Body of pancreas (tissue), 4 donors: ENCODE measurements around the gene LDLRAD3. TPM values are rescaled to one million over a fixed set of nuclear protein-coding genes. Genes with fewer than 3 reads are reported as not detected.

ENCODE experiments used
- ATAC-seq: fragments of 150-250 bp; one replicate; pipeline ENCODE4 v1.9.1; 2016
- DNase-seq, 4 donors: peaks; one replicate each; pipeline ENCODE4 v3.0.0-alpha.2; 2019
- H3K27ac ChIP-seq, 4 donors: fragments of 200-600 bp; sonication (generic); 1 replicate in 3 of 4; 2 replicates in 1 of 4; pipeline versions ENCODE4 v1.5.1 to v1.6.1; 2016 to 2019; ENCODE audit warnings: mild to moderate bottlenecking in 1 of 4, mixed read lengths in 1 of 4, moderate library complexity in 1 of 4
- H3K27me3 ChIP-seq, 2 donors: fragments of 200-600 bp; sonication (generic); one replicate each; pipeline ENCODE4 v1.6.0; 2016; ENCODE audit warnings: mild to moderate bottlenecking in 1 of 2
- H3K36me3 ChIP-seq, 2 donors: fragments of 200-600 bp; sonication (generic); replicated peaks in 1 of 2; 2 replicates each; pipeline ENCODE4 v1.5.1; 2016; ENCODE audit warnings: low read depth in 2 of 2; ENCODE audit not compliant: insufficient read depth in 1 of 2
- H3K4me1 ChIP-seq: fragments of 200-600 bp; sonication (generic); one replicate; pipeline ENCODE4 v1.6.0; 2016
- H3K4me3 ChIP-seq, 2 donors: fragments of 200-600 bp; sonication (generic); 1 replicate in 1 of 2; 2 replicates in 1 of 2; pipeline ENCODE4 v1.5.1; 2016 to 2019
- H3K9me3 ChIP-seq, 3 donors: fragments of 200-600 bp; sonication (generic); 1 replicate in 2 of 3; 2 replicates in 1 of 3; pipeline ENCODE4 v1.5.1; 2016
- CTCF ChIP-seq, 7 experiments: fragments of 450-650 bp in 4 of 7; fragments of 200-600 bp in 3 of 7; sonication (generic) in 3 of 7; IDR thresholded peaks; one replicate each; pipeline ENCODE4 v1.5.1; 2016 to 2019; ENCODE audit warnings: antibody characterized with exemption in 7 of 7
- POLR2A ChIP-seq, 3 donors: fragments of 450-650 bp; IDR thresholded peaks; one replicate each; pipeline ENCODE4 v1.6.1; 2016; ENCODE audit warnings: antibody characterized with exemption in 3 of 3, mild to moderate bottlenecking in 2 of 3
- WGBS, 2 donors: methylation state at CpG; one replicate each; pipeline ENCODE4 v1.1.5; 2017; 5-methylcytosine and 5-hydroxymethylcytosine counted together
- intact Hi-C: fragments of 100-400 bp; cut with DNase I; formaldehyde crosslinking; loops from one replicate; pipeline ENCODE4 v1.15.1; 2023
- total RNA-seq, 2 donors: library from RNA; depleted of rRNA; stranded (reverse); fragments of >200 nt; gene quantifications; one replicate each; pipeline ENCODE4 v1.1.0, GENCODE V29; 2016

The LDLRAD3 gene
- total RNA-seq, 2 donors from 2014 or later, result 5.7 to 7.9 TPM

DNA sequence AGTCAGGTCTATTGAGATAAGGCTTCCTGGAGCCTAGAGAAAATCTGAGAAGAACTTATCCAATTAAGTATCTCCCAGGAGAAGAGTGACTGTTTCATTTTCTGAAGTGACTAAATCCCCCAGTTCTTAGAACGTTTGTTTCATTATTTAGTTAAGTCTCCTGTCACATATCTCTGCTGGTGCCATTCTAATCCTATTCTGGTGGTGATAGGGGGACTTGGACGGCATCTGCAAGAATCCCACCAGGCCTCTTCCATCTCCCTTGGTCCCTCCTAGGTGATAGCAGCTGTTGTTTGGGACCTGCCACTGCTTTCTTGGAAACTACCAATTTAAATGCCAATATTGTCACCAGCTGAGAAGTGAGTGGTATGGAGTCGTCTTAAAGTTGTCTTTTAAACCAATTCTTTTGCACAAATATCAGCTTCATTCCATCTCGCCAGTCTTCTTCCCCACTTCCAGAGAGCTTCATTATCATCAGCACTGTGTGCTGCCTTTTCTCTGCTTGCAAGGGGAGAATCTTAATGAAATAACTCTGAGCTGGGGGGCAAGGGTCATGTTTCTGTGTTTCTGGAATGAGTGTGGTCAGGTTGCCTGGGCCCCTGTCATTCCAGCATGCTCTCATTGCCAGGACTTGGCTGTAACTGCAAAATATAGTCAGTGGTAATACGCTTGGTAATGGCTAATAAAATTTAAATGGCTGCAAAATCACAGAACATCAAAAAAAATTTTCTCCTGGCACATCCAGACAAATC is 104.8 kb downstream of the LDLRAD3 start:
- no peaks in the 10 kb centered on the region for H3K9me3 ChIP-seq
- 83 to 84% methylated on average over 5 of the region's 5 CpGs for WGBS, 2 donors
- no peak overlapping the region for H3K27ac ChIP-seq
- intact Hi-C loops, result no loop called here
- no peak for DNase-seq
- ATAC-seq, result no peak
- no peak overlapping the region for H3K4me3 ChIP-seq
- H3K4me1 ChIP-seq, result no peaks in the 10 kb centered on the region
- H3K36me3 ChIP-seq, result no peaks in the 10 kb centered on the region
- no peak for TF ChIP-seq POLR2A (IDR thresholded peaks at IDR 0.05)
- no peak for TF ChIP-seq CTCF (IDR thresholded peaks at IDR 0.05)
- H3K27me3 ChIP-seq, result no peaks in the 10 kb centered on the region

DNA sequence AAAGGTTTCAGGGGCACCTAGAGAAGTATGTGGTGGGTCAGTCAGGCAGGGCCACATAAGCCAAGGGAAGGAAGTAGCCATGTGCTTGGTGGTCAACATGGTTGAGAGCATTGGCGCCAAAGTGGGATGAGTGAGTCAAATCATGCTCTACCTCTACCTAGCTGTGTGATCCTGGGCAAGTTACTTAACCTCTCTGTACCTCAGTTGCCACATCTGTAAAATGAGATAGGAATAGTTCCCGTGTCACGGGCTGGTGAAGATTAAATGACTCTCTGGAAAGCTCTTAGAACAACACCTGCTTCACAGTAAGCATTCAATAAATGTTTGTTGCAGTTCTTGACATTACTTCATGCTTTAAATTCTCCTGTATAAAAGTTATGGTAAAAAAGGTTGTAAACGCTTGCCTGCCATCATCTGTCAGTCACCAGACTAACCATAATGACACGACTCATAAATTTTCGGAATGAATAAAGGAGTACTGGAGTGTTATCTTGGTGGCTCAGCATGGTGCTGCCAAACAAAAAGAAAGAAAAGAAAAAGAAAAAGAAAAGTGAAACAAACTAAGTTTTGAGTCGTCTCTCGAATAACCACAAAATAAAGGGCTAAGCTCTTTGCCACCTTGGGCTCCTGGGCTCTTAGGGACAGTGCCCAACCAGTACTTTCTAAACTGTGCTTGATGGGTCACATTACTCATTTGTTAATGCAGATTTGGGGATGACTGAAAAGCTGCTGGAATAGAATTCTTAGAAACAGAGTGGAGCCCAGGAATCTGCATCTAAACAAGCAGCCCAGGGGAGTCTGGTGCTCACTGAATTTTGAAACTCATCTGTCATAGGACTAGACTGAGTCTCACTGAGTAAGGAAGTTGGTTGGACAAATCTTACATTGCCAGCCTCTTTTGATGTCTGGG is 107.6 kb downstream of the LDLRAD3 start:
- H3K9me3 ChIP-seq, result no peaks in the 10 kb centered on the region
- H3K27ac ChIP-seq, result no peak overlapping the region
- ATAC-seq (no peak), DNase-seq (no peak)
- intact Hi-C loops, result no loop called here
- WGBS, 2 donors, result 86 to 92% methylated on average over 8 of the region's 8 CpGs
- H3K4me1 ChIP-seq, result no peaks in the 10 kb centered on the region
- H3K4me3 ChIP-seq, result no peak overlapping the region
- no peak for TF ChIP-seq POLR2A (IDR thresholded peaks at IDR 0.05)
- H3K27me3 ChIP-seq, result no peaks in the 10 kb centered on the region
- no peaks in the 10 kb centered on the region for H3K36me3 ChIP-seq

- Histone ChIP-seq H3K36me3 (no peaks in the 10 kb centered on the region), H3K27me3 (no peaks in the 10 kb centered on the region), H3K9me3 (no peaks in the 10 kb centered on the region), H3K4me3 (no peak overlapping the region), H3K4me1 (no peaks in the 10 kb centered on the region), H3K27ac (no peak overlapping the region)
- intact Hi-C loops, result no loop called here
- TF ChIP-seq CTCF (IDR thresholded peaks at IDR 0.05) (no peak), POLR2A (IDR thresholded peaks at IDR 0.05) (no peak)
- ATAC-seq (no peak), DNase-seq (no peak)
- 91 to 99% methylated on average over 5 of the region's 5 CpGs for WGBS, 2 donors
These were observed 109.4 kb downstream of the LDLRAD3 start for GRCh38 chr11:36053281-36053680.

- intact Hi-C loops, result no loop called here
- ATAC-seq (no peak), DNase-seq (no peak)
- Histone ChIP-seq H3K27me3 (no peaks in the 10 kb centered on the region), H3K27ac (no peak overlapping the region), H3K36me3 (no peaks in the 10 kb centered on the region), H3K9me3 (no peaks in the 10 kb centered on the region), H3K4me3 (no peak overlapping the region), H3K4me1 (no peaks in the 10 kb centered on the region)
- WGBS, 2 donors, result 76 to 77% methylated on average over 3 of the region's 3 CpGs
- TF ChIP-seq CTCF (IDR thresholded peaks at IDR 0.05), result no peak
- TF ChIP-seq POLR2A (IDR thresholded peaks at IDR 0.05), result no peak
These were observed 110.0 kb downstream of the LDLRAD3 start for GRCh38 chr11:36053862-36054261.

DNA sequence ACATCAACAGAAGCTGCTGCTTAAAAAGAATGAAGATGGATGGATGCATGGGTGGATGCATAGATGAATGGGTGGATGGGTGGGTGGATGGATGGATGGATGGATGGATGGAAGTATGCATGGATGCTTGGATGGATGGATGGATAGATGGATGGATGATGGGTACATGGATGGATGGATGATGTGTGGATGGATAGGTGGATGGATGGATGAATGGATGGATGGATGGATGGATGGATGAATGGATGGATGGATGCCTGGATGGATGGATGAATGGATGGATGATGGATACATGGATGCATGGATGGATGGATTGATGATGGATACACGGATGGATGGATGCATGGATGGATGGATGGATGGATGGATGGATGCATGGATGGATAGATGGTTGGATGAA is 110.8 kb downstream of the LDLRAD3 start:
- intact Hi-C loops, result no loop called here

More for the DNA sequence above, 110.8 kb downstream of the LDLRAD3 start:
- Histone ChIP-seq H3K4me1 (no peaks in the 10 kb centered on the region), H3K36me3 (no peaks in the 10 kb centered on the region), H3K27ac (no peak overlapping the region), H3K9me3 (peaks cover 0 to 4% (median 0%) of the 10 kb centered on the region in 3 donors), H3K27me3 (no peaks in the 10 kb centered on the region), H3K4me3 (no peak overlapping the region)
- WGBS, 2 donors, result 55 to 67% methylated on average over 1 of the region's 1 CpG
- ATAC-seq (no peak), DNase-seq (no peak)
- no peak for TF ChIP-seq CTCF (IDR thresholded peaks at IDR 0.05)
- no peak for TF ChIP-seq POLR2A (IDR thresholded peaks at IDR 0.05)
